Measurements from ENCODE around the gene PRCP. TPM values are rescaled to one million over a fixed set of nuclear protein-coding genes. Genes with fewer than 3 reads are reported as not detected.
"Not testable (repeated sequence)": the region's sequence is repeated elsewhere in the genome, so short reads cannot be mapped to it uniquely, and the experiment has no call there.

The PRCP gene
- total and polyA plus RNA-seq, 4 donors = 27.3 to 55.2 (median 41.2) TPM

GRCh38 chr11:82943430-82943829 lies 43.2 kb upstream of the PRCP start:
- TF ChIP-seq HNF4A (conservative IDR thresholded peaks at IDR 0.05) (peak in 1 of 2 donors; percentile 59), HNF4G (IDR thresholded peaks at IDR 0.05) (peak; percentile 19)
- H3K36me3 ChIP-seq (ENCODE audit: control insufficient read depth in 4 of 4, insufficient read depth in 3 of 4, low read depth in 1 of 4, low read length in 3 of 4); H3K9me3 ChIP-seq (ENCODE audit: control insufficient read depth in 4 of 4, low read length in 3 of 4); H3K27me3 ChIP-seq (ENCODE audit: control insufficient read depth in 4 of 4, insufficient read depth in 4 of 4, low read length in 3 of 4); H3K4me1 ChIP-seq (ENCODE audit: control insufficient read depth in 4 of 4, insufficient read depth in 4 of 4, low read length in 3 of 4); DNase-seq (ENCODE audit: low spot score); H3K4me3 ChIP-seq (ENCODE audit: low read depth in 1 of 3, low read length in 3 of 3); H3K27ac ChIP-seq (ENCODE audit: low read depth in 1 of 2, low read length in 2 of 2); H3K9ac ChIP-seq (ENCODE audit: low read depth in 1 of 2, low read length in 2 of 2): not testable (repeated sequence)
- whole genome bisulfite sequencing = 37% methylated on average over 1 of the region's 1 CpG

DNA sequence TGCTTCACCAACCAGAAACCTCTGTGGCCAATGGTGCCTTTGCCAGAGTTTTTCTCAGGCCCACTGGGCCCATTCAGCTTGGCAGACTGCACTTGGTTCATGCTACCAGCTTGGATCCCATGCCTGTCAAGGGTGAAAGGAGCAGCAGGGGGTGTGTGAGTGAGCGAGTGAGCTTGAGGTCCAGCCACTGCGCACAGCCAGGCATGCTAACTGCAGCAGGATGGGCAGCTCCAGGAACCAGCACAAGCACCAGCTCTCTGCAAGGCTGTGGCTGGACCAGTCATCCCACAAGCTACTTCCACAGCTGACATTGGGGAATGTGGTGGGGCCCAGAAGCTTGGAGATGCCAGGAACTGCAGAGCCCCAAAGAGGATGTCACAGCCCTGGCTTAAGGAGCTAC lies 42.1 kb upstream of the PRCP start:
- Histone ChIP-seq H3K27me3 (ENCODE audit: control insufficient read depth in 4 of 4, insufficient read depth in 4 of 4, low read length in 3 of 4) (no peaks in the 10 kb centered on the region), H3K9me3 (ENCODE audit: control insufficient read depth in 4 of 4, low read length in 3 of 4) (no peaks in the 10 kb centered on the region), H3K36me3 (ENCODE audit: control insufficient read depth in 4 of 4, insufficient read depth in 3 of 4, low read depth in 1 of 4, low read length in 3 of 4) (no peaks in the 10 kb centered on the region), H3K27ac (ENCODE audit: low read depth in 1 of 2, low read length in 2 of 2) (no peak overlapping the region), H3K9ac (ENCODE audit: low read depth in 1 of 2, low read length in 2 of 2) (no peak overlapping the region), H3K4me3 (ENCODE audit: low read depth in 1 of 3, low read length in 3 of 3) (no peak overlapping the region), H3K4me1 (ENCODE audit: control insufficient read depth in 4 of 4, insufficient read depth in 4 of 4, low read length in 3 of 4) (no peaks in the 10 kb centered on the region)
- no peak for TF ChIP-seq YY1 (IDR thresholded peaks at IDR 0.05)
- TF ChIP-seq HNF4G (IDR thresholded peaks at IDR 0.05) = no peak
- TF ChIP-seq TAF1 (conservative IDR thresholded peaks at IDR 0.05) = no peak
- TF ChIP-seq RAD21 (IDR thresholded peaks at IDR 0.05) = no peak
- TF ChIP-seq FOXA2 (IDR thresholded peaks at IDR 0.05) = no peak
- no peak for TF ChIP-seq CTCF (IDR thresholded peaks at IDR 0.05; ENCODE audit: low read depth, low read length, missing input control)
- no peak for TF ChIP-seq GABPA (IDR thresholded peaks at IDR 0.05 in 1 of 2, conservative IDR thresholded peaks at IDR 0.05 in 1 of 2)
- no peak for TF ChIP-seq JUND (IDR thresholded peaks at IDR 0.05)
- no peak for TF ChIP-seq NR2F2 (IDR thresholded peaks at IDR 0.05)
- no peak for TF ChIP-seq FOXA1 (IDR thresholded peaks at IDR 0.05)
- TF ChIP-seq, protein P1, sequence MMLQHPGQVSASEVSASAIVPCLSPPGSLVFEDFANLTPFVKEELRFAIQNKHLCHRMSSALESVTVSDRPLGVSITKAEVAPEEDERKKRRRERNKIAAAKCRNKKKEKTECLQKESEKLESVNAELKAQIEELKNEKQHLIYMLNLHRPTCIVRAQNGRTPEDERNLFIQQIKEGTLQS (IDR thresholded peaks at IDR 0.05) = no peak
- TF ChIP-seq SP1 (IDR thresholded peaks at IDR 0.05) = no peak
- TF ChIP-seq EGR1 (IDR thresholded peaks at IDR 0.05; ENCODE audit: low read depth in 2 of 2) = no peak
- TF ChIP-seq MAX (IDR thresholded peaks at IDR 0.05) = no peak
- DNase-seq (ENCODE audit: low spot score) = no peak
- 96% methylated on average over 2 of the region's 2 CpGs for WGBS

DNA sequence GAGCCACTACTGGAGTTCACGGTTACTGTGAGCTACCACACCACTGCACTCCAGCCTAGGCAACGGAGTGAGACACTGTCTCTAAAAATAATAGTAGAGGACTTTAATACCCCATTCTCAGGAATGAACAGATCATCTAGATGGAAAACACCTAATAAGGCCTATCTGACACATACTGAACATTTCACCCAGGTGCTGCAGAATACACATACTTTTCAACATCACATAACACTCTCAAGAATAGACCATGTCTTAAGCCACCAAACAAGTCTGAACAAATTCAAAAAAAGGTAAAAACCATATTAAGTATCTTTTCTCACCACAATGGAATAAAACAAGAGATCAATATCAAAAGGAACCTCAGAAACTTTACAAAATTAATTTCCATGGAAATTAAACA lies 39.2 kb upstream of the PRCP start:
- no peaks in the 10 kb centered on the region for H3K9me3 ChIP-seq (ENCODE audit: control insufficient read depth in 4 of 4, low read length in 3 of 4)
- H3K4me1 ChIP-seq (ENCODE audit: control insufficient read depth in 4 of 4, insufficient read depth in 4 of 4, low read length in 3 of 4) = no peaks in the 10 kb centered on the region
- DNase-seq (ENCODE audit: low spot score) = no peak
- no peak overlapping the region for H3K9ac ChIP-seq (ENCODE audit: low read depth in 1 of 2, low read length in 2 of 2)
- no peak overlapping the region for H3K4me3 ChIP-seq (ENCODE audit: low read depth in 1 of 3, low read length in 3 of 3)
- H3K27me3 ChIP-seq (ENCODE audit: control insufficient read depth in 4 of 4, insufficient read depth in 4 of 4, low read length in 3 of 4) = no peaks in the 10 kb centered on the region
- H3K36me3 ChIP-seq (ENCODE audit: control insufficient read depth in 4 of 4, insufficient read depth in 3 of 4, low read depth in 1 of 4, low read length in 3 of 4) = no peaks in the 10 kb centered on the region
- TF ChIP-seq GABPA (IDR thresholded peaks at IDR 0.05 in 1 of 2, conservative IDR thresholded peaks at IDR 0.05 in 1 of 2) (no peak), MAX (IDR thresholded peaks at IDR 0.05) (no peak), CTCF (IDR thresholded peaks at IDR 0.05; ENCODE audit: low read depth, low read length, missing input control) (no peak), TAF1 (conservative IDR thresholded peaks at IDR 0.05) (no peak), HNF4A (conservative IDR thresholded peaks at IDR 0.05) (no peak), HNF4G (IDR thresholded peaks at IDR 0.05) (no peak), FOXA1 (IDR thresholded peaks at IDR 0.05) (no peak)
- TF ChIP-seq, protein P1 (IDR thresholded peaks at IDR 0.05) = no peak
- WGBS = 97% methylated on average over 2 of the region's 2 CpGs
- H3K27ac ChIP-seq (ENCODE audit: low read depth in 1 of 2, low read length in 2 of 2) = no peak overlapping the region
